DND-41 (cell line): ENCODE results near the gene TMA7.

Source experiments
- ATAC-seq: fragments of 200-7000 bp; cut with Tn5 transposase; 3 replicates; pipeline ENCODE4 v1.9.1; 2021; ENCODE audit warnings: low read depth; ENCODE audit not compliant: insufficient read depth
- DNase-seq: peaks from one replicate; pipeline ENCODE4 v3.0.0-alpha.2; 2020
- H2AFZ ChIP-seq: 2 replicates; pipeline ENCODE4 v1.6.0; 2012; ENCODE audit warnings: low read depth, low read length
- H3K27ac ChIP-seq: 2 replicates; pipeline ENCODE4 v1.5.1; 2012; ENCODE audit warnings: low read length, inconsistent platforms
- H3K27me3 ChIP-seq: fragments of 200-600 bp; sonication (generic); 2 replicates; pipeline ENCODE4 v1.6.0; 2012; ENCODE audit warnings: low read length, mild to moderate bottlenecking, inconsistent platforms; ENCODE audit not compliant: insufficient read depth, poor library complexity
- H3K36me3 ChIP-seq: 2 replicates; pipeline ENCODE4 v1.5.1; 2012; ENCODE audit warnings: low read length, inconsistent platforms; ENCODE audit not compliant: insufficient read depth
- H3K4me1 ChIP-seq: 2 replicates; pipeline ENCODE4 v1.5.1; 2012; ENCODE audit warnings: mild to moderate bottlenecking, low read length; ENCODE audit not compliant: insufficient read depth
- H3K4me2 ChIP-seq: 2 replicates; pipeline ENCODE4 v1.6.0; 2012; ENCODE audit warnings: mild to moderate bottlenecking, moderate library complexity, low read length, inconsistent platforms; ENCODE audit not compliant: insufficient read depth
- H3K4me3 ChIP-seq, 2 experiments: fragments of 200-600 bp in 1 of 2; shearing (Covaris generic) in 1 of 2; 2 replicates each; pipeline ENCODE4 v1.5.1; 2012 to 2016; ENCODE audit warnings: inconsistent platforms in 2 of 2, low read length in 2 of 2, mild to moderate bottlenecking in 2 of 2, low read depth in 1 of 2, moderate library complexity in 1 of 2
- H3K79me2 ChIP-seq: 2 replicates; pipeline ENCODE4 v1.6.0; 2012; ENCODE audit warnings: low read length, inconsistent platforms; ENCODE audit not compliant: insufficient read depth
- H3K9ac ChIP-seq: 2 replicates; pipeline ENCODE4 v1.6.0; 2012; ENCODE audit warnings: low read depth, mild to moderate bottlenecking, inconsistent platforms, low read length, moderate library complexity
- H3K9me3 ChIP-seq: 2 replicates; pipeline ENCODE4 v1.5.1; 2012; ENCODE audit warnings: low read length, moderate library complexity, mild to moderate bottlenecking, inconsistent platforms; ENCODE audit not compliant: insufficient read depth, severe bottlenecking
- H4K20me1 ChIP-seq: 2 replicates; pipeline ENCODE4 v1.6.0; 2012; ENCODE audit warnings: low read length; ENCODE audit not compliant: insufficient read depth
- EZH2 ChIP-seq: IDR thresholded peaks from 3 replicates; pipeline ENCODE4 v1.6.1; 2012; ENCODE audit warnings: borderline replicate concordance, low read depth, mild to moderate bottlenecking, moderate library complexity, low read length, inconsistent platforms; ENCODE audit not compliant: severe bottlenecking
- TF ChIP-seq, protein P1 (sequence below): IDR thresholded peaks from 2 replicates; pipeline ENCODE4 v1.5.1; 2012; ENCODE audit warnings: borderline replicate concordance, low read length, moderate library complexity, mild to moderate bottlenecking; ENCODE audit not compliant: poor library complexity, severe bottlenecking; ENCODE audit errors: extremely low read depth

Gene TMA7

DNA sequence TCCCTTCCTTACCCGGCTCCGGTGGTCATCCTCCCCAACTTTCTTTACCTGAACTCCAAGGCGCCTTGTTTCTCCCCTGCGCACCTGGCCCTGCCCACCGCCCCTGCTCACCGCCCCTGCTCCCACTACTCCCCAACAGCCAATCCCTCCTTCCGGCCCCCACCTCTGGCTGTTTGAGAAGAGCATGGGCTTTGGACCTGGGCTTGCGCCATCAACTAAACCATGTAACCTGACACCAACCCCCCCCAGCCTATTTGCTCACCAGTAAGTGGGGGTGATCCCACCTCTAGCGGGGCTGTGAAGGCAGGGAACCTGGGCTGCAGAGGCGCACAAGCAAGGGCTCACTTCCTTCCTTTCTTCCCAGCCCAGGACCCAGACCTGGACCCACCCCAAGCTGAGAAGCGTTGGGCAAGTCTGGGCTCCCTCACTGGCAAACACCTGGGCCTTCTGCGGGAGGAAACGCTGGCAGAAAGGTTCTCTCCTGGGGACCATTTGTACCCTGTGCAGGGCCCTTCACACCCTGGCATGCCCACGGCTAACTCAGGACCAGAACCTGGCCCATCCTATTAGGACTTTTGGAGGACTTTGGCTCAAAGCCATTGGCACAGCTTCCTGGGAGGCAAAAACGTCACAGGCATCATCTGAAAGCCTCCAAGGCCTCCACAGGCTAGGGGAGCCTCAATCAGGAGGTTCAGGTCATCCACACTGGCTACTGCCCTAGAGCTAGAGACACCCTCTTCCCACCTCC, 9.9 kb upstream of the TMA7 start, which contains the start of gene PLXNB1:
Gene PLXNB1, minus strand, starts transcription at position 127 of the 748 bp plus-strand sequence. CDS start 5,475 bp downstream, outside the sequence.
- Histone ChIP-seq H2AFZ (peak within 1 kb of the TSS; percentile 72), H3K79me2 (no peaks in the 10 kb centered on the region), H3K4me3 (peak within 1 kb of the TSS; percentile 26 to 62; a peak in 3 of 4 replicates), H3K4me1 (peaks cover 26% of the 10 kb centered on the region), H3K27ac (no peak within 1 kb of the TSS; the same call in 1 of the 2 replicates), H3K27me3 (peaks cover 19% of the 10 kb centered on the region), H4K20me1 (peaks cover 6% of the 10 kb centered on the region), H3K9ac (peak within 1 kb of the TSS; percentile 71), H3K36me3 (peaks cover 27% of the 10 kb centered on the region), H3K4me2 (peak within 1 kb of the TSS; percentile 80), H3K9me3 (no peaks in the 10 kb centered on the region)
- peak; percentile 39 for DNase-seq
- TF ChIP-seq EZH2, result no peak
- TF ChIP-seq, protein P1, sequence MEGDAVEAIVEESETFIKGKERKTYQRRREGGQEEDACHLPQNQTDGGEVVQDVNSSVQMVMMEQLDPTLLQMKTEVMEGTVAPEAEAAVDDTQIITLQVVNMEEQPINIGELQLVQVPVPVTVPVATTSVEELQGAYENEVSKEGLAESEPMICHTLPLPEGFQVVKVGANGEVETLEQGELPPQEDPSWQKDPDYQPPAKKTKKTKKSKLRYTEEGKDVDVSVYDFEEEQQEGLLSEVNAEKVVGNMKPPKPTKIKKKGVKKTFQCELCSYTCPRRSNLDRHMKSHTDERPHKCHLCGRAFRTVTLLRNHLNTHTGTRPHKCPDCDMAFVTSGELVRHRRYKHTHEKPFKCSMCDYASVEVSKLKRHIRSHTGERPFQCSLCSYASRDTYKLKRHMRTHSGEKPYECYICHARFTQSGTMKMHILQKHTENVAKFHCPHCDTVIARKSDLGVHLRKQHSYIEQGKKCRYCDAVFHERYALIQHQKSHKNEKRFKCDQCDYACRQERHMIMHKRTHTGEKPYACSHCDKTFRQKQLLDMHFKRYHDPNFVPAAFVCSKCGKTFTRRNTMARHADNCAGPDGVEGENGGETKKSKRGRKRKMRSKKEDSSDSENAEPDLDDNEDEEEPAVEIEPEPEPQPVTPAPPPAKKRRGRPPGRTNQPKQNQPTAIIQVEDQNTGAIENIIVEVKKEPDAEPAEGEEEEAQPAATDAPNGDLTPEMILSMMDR, result no peak
- ATAC-seq, result peak; percentile 17; the same call in 2 of the 3 replicates

DNA sequence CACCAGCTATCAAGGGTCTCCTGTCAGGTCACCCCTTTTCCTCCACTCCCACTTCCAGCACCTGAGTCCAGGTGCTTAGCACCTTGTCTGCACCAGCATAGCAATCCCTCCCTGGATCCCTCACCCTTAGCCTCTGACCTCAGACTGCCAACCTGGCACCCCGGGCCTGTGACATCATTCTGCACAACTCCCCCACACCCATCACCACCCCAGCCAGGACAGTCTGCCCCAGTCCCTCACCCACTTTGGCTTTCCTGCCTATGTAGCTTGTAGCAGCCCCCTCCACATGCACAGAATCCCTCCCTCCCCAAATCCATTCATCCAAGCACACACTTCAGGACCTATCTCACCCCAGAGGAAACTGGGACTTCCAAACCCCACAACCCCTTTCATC, 9.4 kb upstream of the TMA7 start:
- no peaks in the 10 kb centered on the region for H3K9me3 ChIP-seq
- peaks cover 19% of the 10 kb centered on the region for H3K27me3 ChIP-seq
- H3K79me2 ChIP-seq, result peaks cover 2% of the 10 kb centered on the region; the same call in 1 of the 2 replicates
- H3K4me3 ChIP-seq, result no peak overlapping the region
- H3K27ac ChIP-seq, result no peak overlapping the region
- no peak overlapping the region for H2AFZ ChIP-seq
- H3K36me3 ChIP-seq, result peaks cover 27% of the 10 kb centered on the region
- H3K9ac ChIP-seq, result no peak overlapping the region
- H4K20me1 ChIP-seq, result peaks cover 8% of the 10 kb centered on the region
- DNase-seq, result no peak
- TF ChIP-seq, protein P1, result no peak
- no peak for TF ChIP-seq EZH2
- no peak for ATAC-seq
- H3K4me1 ChIP-seq, result peaks cover 27% of the 10 kb centered on the region
- no peak overlapping the region; the same call in 1 of the 2 replicates for H3K4me2 ChIP-seq

DNA sequence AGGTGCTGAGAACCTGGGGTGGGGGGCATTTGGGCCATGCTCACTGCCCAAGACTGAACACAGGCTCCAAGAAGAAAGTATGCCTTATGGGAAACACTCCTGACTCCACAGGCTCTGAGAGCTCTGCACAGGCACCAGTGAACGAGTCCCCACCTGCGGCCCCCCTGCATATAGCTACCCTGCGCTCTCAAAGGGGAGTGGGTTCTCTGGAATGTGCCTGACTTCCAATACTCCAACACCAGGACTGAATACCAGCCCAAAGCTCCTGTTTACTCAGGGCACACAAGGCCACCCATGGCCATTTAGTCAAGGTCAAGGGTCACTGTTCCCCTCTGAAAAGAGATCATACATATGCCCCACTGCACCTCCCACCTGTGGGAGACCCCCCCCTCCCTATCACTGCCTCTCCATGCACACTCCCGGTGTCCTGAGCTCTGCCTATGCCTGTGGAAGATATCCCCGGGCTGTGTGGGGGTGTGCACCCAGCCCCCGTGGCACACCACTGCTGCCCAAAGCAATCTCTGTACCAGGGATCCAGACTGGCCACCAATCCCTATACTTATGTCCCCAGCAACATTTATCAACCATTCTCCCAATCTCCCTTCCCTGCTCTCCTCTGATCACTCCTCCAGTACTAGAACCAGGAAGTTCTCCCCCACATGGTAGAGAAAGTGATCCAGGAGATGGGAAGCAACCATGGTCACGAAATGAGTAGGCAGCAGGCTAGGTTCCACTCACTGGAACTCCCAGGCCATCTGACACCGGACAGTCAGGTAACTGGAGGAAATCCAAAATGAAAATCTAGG, 8.6 kb upstream of the TMA7 start:
- H2AFZ ChIP-seq, result no peak overlapping the region
- H3K4me1 ChIP-seq, result peaks cover 32% of the 10 kb centered on the region
- TF ChIP-seq EZH2, result no peak
- TF ChIP-seq, protein P1, result no peak
- H3K36me3 ChIP-seq, result peaks cover 27% of the 10 kb centered on the region
- no peak overlapping the region for H3K4me2 ChIP-seq
- no peak overlapping the region for H3K27ac ChIP-seq
- H3K9ac ChIP-seq, result no peak overlapping the region
- ATAC-seq, result no peak
- H3K9me3 ChIP-seq, result no peaks in the 10 kb centered on the region
- peaks cover 2% of the 10 kb centered on the region; the same call in 1 of the 2 replicates for H3K79me2 ChIP-seq
- no peak for DNase-seq
- H3K4me3 ChIP-seq, result no peak overlapping the region
- peaks cover 19% of the 10 kb centered on the region for H3K27me3 ChIP-seq
- peaks cover 8% of the 10 kb centered on the region for H4K20me1 ChIP-seq
